HG03520 (cell line): ENCODE measurements around the gene CYGB.

Experiments
- ATAC-seq: cut with Tn5 transposase; IDR thresholded peaks from one replicate; pipeline ENCODE4 v1.9.1; 2021; ENCODE audit warnings: mild to moderate bottlenecking, moderate library complexity; ENCODE audit not compliant: unreplicated experiment

Gene CYGB

GRCh38 chr17:76537578-76538280 is at the start of gene CYGB:
Gene CYGB, minus strand, starts transcription at chr17:76537709. Its CDS starts 167 bp downstream, at chr17:76537542.
- ATAC-seq, result no peak

GRCh38 chr17:76586741-76587487 is 49.4 kb upstream of the CYGB start:
- no peak for ATAC-seq

DNA sequence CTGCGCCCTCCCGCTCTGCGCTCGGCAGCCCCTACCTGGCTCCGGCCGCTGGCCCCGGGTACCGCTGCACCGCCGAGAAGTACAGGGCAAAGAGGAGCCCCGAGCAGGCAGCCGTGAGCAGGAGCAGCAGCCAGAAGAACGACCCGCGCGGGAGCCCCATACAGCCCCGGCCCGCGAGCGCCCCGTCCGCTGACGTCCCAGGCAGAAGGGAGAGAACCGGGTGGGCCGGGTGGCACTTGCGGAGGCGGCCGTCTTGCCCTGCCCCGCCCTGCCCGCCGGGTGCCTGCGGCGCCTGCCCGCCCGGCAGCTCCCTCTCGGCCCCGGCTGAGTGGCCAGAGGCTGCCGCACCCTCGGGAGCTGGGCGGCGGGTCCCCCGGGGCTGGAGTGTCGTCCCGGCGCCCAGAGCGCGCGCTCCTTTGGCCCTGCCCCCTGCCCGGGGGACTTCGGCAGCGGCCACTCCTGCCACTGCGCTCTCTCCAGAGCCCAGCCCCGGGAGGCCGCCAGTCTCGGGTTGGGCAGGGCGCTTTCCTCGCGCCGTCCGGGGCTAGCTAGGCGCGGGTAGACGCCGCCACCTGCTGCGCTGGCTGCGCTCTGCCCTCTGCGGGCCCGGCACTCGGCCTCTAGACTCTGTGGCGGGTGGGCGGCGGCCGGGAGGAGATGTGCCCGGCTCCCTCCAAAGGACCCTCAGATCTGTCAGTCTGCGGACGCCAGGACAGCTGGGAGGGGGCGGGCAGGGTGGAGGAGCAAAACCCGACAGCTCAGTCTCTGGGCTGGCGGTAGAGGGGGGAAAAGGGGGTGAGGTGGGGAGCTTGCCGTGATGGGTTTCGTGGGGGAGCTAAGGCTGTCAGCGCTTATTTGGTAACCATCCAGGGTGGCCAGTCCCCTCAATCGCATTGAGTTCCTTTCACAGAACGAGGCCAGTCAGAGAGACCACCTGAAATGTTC is 48.4 kb upstream of the CYGB start, which contains the start of gene ST6GALNAC2:
Gene ST6GALNAC2, minus strand, starts transcription at position 212 of the 945 bp plus-strand sequence. Its CDS starts 52 bp downstream, at position 160.
- no peak for ATAC-seq

DNA sequence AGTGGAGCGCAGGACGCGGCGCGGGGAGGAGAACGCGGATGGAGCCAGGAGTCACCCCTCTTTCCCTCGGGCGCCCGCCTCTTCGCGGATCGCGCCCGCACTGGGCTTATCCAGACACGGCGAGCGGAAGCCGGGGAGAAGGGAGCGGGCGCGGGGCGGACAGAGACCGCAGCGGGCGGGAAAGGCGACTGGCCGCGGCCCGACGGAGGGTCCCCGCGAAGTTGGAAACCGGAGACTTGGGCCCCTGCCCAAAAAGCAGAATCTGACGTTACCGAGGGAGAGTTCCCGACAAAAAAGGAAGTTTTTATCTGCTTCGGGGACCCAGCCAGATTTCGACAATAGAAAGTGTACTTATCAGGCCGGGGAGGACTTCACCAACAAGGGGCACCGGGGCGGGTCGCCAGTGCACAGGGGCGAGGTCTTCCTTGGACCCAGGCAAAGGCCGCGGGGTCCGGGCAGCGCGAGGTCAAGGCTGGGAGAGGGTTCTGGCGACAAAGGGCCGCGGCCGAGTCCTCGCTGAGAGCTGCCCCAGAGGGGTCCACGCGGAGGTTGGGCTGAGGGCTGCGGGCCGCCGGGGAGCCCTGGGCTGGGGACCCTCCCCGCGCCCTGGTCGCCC is 47.6 kb upstream of the CYGB start:
- ATAC-seq, result no peak

GRCh38 chr17:76584427-76585032 is 47.0 kb upstream of the CYGB start:
- ATAC-seq, result no peak

DNA sequence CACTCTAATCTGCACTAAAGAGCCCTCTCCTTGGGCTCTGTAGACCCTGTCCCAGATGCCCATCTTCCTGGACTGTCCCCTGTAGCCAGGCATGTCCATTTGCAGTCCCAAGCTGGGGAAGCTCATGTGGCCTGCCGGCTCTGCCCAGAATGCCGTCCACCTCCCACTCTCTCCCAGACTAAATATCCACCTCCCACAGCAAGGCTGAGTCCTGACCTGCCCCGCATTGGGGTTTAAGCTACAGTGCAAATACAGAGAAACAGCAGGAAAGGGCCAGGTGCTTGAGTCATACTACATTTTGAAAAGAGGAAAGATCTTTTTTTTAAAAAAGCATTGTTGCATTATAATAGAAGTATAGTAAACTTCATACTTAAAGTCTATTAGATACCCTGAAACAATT is 45.2 kb upstream of the CYGB start:
- no peak for ATAC-seq

DNA sequence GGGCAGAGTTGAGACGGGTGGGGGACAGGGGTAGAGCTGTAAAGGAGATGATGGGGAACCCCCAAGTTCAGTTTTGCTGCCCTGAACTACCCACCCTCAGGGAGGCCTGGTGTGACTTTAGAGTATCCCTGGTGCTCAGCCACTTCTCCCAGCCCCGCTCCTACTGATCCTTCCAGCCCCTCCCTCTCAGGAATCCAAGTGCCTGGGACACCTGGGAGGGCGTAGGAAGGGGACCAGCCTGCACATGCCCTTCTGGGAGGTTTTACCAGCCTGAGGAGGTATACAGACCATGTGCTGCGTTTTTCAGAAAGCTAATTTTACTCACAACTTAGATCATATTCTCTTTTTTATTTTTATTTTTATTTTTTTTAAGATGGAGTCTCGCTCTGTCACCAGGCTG is 44.0 kb upstream of the CYGB start:
- no peak for ATAC-seq

- no peak for ATAC-seq
These were observed 41.8 kb upstream of the CYGB start for GRCh38 chr17:76579281-76579680.

- no peak for ATAC-seq
These were observed 40.9 kb upstream of the CYGB start for GRCh38 chr17:76578376-76578775.

DNA sequence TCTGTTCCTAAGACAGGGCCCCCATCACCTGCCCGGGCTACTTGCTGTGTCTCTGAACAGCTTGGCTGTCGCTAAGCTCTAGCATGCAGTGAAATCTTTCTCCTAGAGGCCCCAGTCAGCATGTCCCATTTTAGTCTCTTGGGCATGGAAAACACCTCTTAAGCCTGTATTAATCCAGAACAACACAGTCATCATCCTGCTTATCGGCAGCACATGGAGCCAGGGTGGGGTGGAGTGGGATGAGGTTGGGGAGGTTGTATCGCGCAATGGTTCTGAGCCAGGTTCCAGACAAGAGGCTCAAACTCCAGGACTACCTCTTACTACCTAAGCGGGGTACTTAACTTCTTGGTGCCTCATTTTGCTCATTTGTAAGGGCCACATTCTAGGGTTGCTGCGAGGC is 40.4 kb upstream of the CYGB start:
- ATAC-seq, result no peak

GRCh38 chr17:76576189-76576588 is 38.7 kb upstream of the CYGB start:
- ATAC-seq, result no peak

DNA sequence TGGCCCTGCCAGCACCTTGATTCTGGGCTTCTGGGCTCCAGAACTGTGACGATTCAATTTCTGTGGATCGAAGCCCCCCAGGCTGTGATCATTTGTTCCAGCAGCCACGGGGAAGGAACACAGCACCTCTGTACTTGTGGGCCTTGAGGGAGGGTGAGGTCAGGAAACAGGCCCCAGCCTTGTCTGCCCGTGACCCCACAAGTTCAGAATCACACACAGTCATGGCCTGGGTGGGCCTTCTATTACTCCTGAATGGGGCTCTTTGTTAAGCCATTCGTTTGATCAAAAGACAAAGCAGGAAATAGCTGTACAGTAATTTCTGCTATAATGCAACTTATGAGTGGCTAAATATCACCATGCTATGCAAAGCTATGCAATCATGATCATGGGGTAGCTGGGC is 38.1 kb upstream of the CYGB start:
- no peak for ATAC-seq

DNA sequence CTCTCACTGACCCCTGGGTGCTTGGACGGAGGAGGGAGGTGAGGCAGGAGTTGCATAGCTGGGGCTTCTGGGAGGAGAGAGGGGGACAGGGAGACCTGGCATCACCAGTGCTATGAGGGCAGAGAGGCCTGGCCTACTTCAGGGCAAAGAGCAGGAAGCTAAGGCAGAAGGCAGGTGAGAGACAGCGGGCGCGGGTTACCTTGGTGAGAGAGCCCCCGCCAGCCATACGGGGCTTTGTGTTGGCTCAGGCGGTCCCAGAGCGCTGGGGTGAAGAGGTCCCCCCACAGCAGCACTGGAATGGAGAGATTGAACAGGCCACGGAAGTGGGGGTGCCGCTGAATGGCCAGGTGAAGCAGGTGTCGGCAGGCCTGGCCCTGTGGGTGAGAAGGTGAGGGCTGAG is 36.7 kb upstream of the CYGB start:
- ATAC-seq, result no peak

DNA sequence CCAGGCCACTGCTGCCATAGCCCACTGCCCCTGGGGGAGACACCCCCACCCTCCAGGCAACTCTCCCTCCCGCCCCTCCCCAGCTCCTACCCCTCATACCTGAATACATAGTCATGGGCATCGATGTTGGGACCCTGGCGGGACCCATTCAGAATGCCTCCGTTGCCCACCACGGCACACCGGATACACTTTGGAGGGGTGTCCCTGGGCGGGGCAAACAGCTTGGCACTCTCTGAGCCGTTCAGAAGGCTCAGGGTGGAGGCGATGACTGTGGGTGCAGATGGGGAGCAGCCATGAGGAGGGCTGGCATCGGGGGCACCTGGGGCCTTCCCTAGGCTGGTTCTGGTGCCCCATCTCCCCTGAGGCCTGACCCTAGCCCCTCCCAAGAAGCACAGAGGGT is 35.6 kb upstream of the CYGB start:
- no peak for ATAC-seq

DNA sequence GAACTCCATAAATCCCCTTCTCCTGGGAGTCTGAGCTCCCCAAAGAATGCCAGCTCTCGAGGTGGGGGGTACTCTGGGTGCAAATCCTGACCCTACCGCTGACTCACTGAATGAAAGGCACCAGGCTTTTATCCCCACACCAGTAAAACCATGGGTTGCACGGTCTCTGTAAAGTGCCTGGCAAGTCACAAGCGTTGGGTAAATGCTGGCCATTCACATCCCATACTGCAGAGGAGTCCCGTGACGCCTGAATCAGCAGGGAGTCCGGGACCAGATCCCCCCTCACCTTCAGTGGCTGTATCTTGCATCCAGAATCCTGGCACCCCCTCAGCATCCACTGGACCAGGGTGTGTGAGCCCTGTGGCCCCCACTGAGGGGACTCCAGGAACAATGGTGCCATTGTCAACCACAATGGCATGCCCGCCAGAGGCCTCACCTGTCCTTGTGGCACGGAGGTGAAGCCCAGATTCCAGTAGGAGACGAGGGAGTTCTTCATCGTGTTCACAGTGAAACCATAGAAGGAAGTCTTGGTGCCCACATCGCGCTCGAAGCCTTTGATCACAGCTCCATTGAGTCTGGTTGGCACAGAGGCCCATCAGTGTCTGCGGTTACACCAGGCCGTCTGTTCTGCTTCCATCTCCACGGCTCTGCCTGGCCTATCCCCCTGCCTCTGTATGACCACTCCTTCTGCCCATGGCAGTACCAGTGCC is 34.8 kb upstream of the CYGB start:
- ATAC-seq, result no peak

GRCh38 chr17:76570877-76571471 is 33.5 kb upstream of the CYGB start:
- ATAC-seq, result no peak

DNA sequence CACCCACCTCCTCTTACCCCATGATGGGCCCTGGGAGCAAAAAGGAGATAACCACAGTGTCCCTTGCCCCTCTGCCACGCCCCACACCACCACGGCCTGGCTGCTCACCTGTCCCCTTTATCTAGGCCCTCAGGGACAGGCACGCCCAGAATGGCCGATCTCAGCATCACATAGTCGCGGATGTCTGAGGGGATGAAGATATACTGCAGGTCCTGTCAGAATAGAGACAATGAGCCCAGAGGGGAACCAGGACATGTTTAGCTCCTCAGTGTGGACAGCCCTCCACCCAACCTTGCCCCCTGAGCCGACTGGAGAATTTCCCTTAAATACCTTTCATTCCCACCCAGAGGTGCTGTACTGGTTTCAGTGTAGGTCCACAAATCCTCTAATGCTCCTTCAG is 32.9 kb upstream of the CYGB start:
- no peak for ATAC-seq

- ATAC-seq, result no peak
These were observed 32.2 kb upstream of the CYGB start for GRCh38 chr17:76569607-76570279.

DNA sequence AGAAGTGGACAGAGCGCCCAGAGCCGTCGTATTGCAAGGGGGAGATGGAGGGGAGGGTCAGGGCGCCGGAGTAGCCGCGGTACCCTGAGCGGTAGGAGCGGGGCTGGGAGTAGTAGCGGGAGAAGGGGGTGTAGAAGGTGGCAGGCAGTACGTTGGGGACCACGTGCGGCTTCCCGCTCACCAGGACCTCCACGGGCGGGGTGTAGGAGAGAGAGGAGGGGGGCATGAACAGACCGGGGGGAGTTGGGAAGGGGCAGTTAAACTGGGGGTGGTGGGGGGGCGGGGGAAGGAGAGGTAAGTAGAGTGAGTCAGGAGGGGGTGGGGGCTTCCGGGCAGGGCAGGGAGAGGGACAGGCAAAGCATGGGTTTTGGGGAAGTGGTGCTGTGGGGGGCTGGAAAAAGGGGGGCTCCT is 31.3 kb upstream of the CYGB start:
- no peak for ATAC-seq
